ENCODE measurements around the gene KCNJ10.

The KCNJ10 gene

GRCh38 chr1:160109686-160110085 lies 39.7 kb upstream of the KCNJ10 start:
- no peak for TF ChIP-seq TAF1 (IDR thresholded peaks at IDR 0.05; ENCODE audit: low read depth)
- TF ChIP-seq EGR1 (IDR thresholded peaks at IDR 0.05), result no peak
- no peak for TF ChIP-seq TEAD4 (IDR thresholded peaks at IDR 0.05)
- TF ChIP-seq FOXM1 (IDR thresholded peaks at IDR 0.05; ENCODE audit: borderline replicate concordance, low read depth), result no peak
- no peak for TF ChIP-seq MAX (IDR thresholded peaks at IDR 0.05)
- TF ChIP-seq USF1 (IDR thresholded peaks at IDR 0.05), result no peak
- TF ChIP-seq YY1 (IDR thresholded peaks at IDR 0.05; ENCODE audit: low read depth), result no peak

- no peak for TF ChIP-seq FOXM1 (IDR thresholded peaks at IDR 0.05; ENCODE audit: borderline replicate concordance, low read depth)
- TF ChIP-seq TCF12 (IDR thresholded peaks at IDR 0.05; ENCODE audit: low read depth), result peak; percentile 50
- TF ChIP-seq CREB1 (IDR thresholded peaks at IDR 0.05; ENCODE audit: low read depth), result no peak
- no peak for TF ChIP-seq EGR1 (IDR thresholded peaks at IDR 0.05)
- TF ChIP-seq REST (IDR thresholded peaks at IDR 0.05; ENCODE audit: low read depth), result no peak
- 0 out of 2 replicates have a peak, but pooled peaks have one; percentile 46 for TF ChIP-seq ZBTB7A (IDR thresholded peaks at IDR 0.05; ENCODE audit: low read depth)
- TF ChIP-seq CEBPB (IDR thresholded peaks at IDR 0.05), result peak; percentile 57; the same call in 1 of the 2 replicates
- TF ChIP-seq USF1 (IDR thresholded peaks at IDR 0.05), result no peak
- TF ChIP-seq EP300 (IDR thresholded peaks at IDR 0.05; ENCODE audit: borderline replicate concordance), result peak; percentile 53
- TF ChIP-seq TEAD4 (IDR thresholded peaks at IDR 0.05), result peak; percentile 34
- TF ChIP-seq TAF1 (IDR thresholded peaks at IDR 0.05; ENCODE audit: low read depth), result 0 out of 2 replicates have a peak, but pooled peaks have one; percentile 38
- TF ChIP-seq NFIC (IDR thresholded peaks at IDR 0.05), result peak; percentile 45
- peak; percentile 15; the same call in 1 of the 2 replicates for TF ChIP-seq RAD21 (IDR thresholded peaks at IDR 0.05; ENCODE audit: low read depth)
- TF ChIP-seq MAX (IDR thresholded peaks at IDR 0.05), result peak; percentile 90
- TF ChIP-seq YY1 (IDR thresholded peaks at IDR 0.05; ENCODE audit: low read depth), result no peak
Observed at GRCh38 chr1:160108888-160109662, 39.1 kb upstream of the KCNJ10 start.

GRCh38 chr1:160107512-160107911 lies 37.6 kb upstream of the KCNJ10 start:
- no peak for TF ChIP-seq MAX (IDR thresholded peaks at IDR 0.05)
- TF ChIP-seq ZBTB7A (IDR thresholded peaks at IDR 0.05; ENCODE audit: low read depth), result no peak
- TF ChIP-seq NFIC (IDR thresholded peaks at IDR 0.05), result no peak
- no peak for TF ChIP-seq TEAD4 (IDR thresholded peaks at IDR 0.05)
- TF ChIP-seq YY1 (IDR thresholded peaks at IDR 0.05; ENCODE audit: low read depth), result no peak
- TF ChIP-seq USF1 (IDR thresholded peaks at IDR 0.05), result no peak
- no peak for TF ChIP-seq CEBPB (IDR thresholded peaks at IDR 0.05)
- no peak for TF ChIP-seq TAF1 (IDR thresholded peaks at IDR 0.05; ENCODE audit: low read depth)
- no peak for TF ChIP-seq EP300 (IDR thresholded peaks at IDR 0.05; ENCODE audit: borderline replicate concordance)
- no peak for TF ChIP-seq EGR1 (IDR thresholded peaks at IDR 0.05)
- TF ChIP-seq REST (IDR thresholded peaks at IDR 0.05; ENCODE audit: low read depth), result no peak
- TF ChIP-seq RAD21 (IDR thresholded peaks at IDR 0.05; ENCODE audit: low read depth), result no peak
- TF ChIP-seq CREB1 (IDR thresholded peaks at IDR 0.05; ENCODE audit: low read depth), result no peak
- no peak for TF ChIP-seq FOXM1 (IDR thresholded peaks at IDR 0.05; ENCODE audit: borderline replicate concordance, low read depth)
- no peak for TF ChIP-seq TCF12 (IDR thresholded peaks at IDR 0.05; ENCODE audit: low read depth)

GRCh38 chr1:160105155-160105554 lies 35.2 kb upstream of the KCNJ10 start:
- TF ChIP-seq REST (IDR thresholded peaks at IDR 0.05; ENCODE audit: low read depth) (no peak), CEBPB (IDR thresholded peaks at IDR 0.05) (no peak), FOXM1 (IDR thresholded peaks at IDR 0.05; ENCODE audit: borderline replicate concordance, low read depth) (no peak), MAX (IDR thresholded peaks at IDR 0.05) (no peak), RAD21 (IDR thresholded peaks at IDR 0.05; ENCODE audit: low read depth) (no peak)
